KOPT-K1 (cell line): ENCODE data around the gene ZNF266.

ENCODE experiments used
- H3K27ac ChIP-seq: fragments of 200-600 bp; sonication (generic); 2 replicates; pipeline ENCODE4 v1.5.1; 2016; ENCODE audit warnings: antibody characterized with exemption, mild to moderate bottlenecking, low read depth, low read length; ENCODE audit not compliant: poor library complexity, severe bottlenecking
- H3K36me3 ChIP-seq: fragments of 200-600 bp; sonication (generic); 2 replicates; pipeline ENCODE4 v1.5.1; 2017; ENCODE audit warnings: antibody characterized with exemption, mild to moderate bottlenecking, low read length, moderate library complexity; ENCODE audit not compliant: insufficient read depth
- H3K9me3 ChIP-seq: fragments of 200-600 bp; sonication (generic); 2 replicates; pipeline ENCODE4 v1.5.1; 2017; ENCODE audit warnings: antibody characterized with exemption, low read length, mild to moderate bottlenecking; ENCODE audit not compliant: insufficient read depth, poor library complexity, severe bottlenecking

Gene ZNF266

DNA sequence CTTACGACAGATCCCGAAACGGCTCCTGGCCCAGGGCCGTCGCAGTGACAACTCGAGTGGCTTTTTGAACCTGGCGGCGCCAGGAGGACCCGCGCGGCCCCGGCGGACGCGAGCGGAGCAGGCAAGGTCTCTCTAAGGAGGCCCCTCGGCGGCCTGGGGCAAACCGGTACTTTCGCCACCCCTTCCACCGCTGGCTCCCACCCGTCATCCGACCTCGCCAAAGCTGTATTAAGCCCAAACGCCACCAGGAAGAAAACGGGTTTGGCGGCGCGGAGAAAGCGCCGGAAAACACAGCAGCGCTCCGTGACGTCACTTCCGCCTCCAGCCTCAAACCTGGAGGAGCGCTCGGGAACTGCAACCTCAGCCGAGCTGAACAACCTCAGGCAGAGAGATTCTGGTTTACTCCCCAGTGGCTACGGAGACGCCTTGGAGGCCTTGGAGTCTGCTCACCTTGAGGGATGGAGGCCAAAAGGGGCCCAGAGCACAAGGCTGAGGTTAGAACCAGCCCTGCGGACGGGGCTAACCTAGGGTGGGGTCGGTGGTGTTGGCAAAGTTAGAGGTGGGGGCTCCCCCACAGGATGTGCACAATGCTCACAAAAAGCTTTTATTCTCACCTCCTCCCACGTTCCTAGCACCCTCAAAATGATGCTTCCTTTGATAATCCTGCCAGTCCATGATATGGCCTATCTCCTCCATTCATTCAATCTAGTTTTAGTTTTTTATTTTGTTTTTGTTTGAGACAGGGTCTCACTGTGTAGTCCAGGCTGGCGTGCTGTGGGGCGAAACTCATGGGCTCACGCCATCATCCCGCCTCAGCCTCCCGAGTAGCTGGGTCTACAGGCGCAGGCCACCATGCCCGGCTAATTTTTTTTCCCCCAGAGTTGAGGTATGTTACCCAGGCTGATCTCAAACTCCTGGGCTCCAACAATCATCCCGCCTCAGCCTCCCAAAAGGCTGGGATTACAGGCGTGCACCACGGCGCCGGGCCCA, at the start of gene ZNF266:
Gene ZNF266 (minus strand): TSS at position 295 of the 990 bp plus-strand sequence. CDS start 15,484 bp downstream, outside the sequence.
- Histone ChIP-seq H3K9me3 (no peaks in the 10 kb centered on the region), H3K36me3 (peaks cover 33% of the 10 kb centered on the region), H3K27ac (peak within 1 kb of the TSS; percentile 75)

DNA sequence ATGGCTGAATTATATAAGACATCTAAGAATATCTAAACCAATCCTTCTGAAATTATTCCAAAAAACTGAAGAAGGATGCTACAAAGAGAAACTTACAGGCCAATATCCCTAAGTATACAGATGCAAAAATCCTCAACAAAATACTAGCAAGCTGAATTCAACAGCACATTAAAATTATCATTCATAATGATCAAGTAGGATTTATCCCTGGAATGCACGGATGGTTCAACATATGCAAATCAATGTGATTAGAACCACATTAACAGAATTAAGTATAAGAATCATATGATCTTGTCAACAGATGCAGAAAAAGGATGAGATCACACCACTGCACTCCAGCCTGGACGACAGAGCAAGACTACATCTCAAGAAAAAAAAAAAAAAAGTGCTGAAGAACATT, 49.8 kb upstream of the ZNF266 start:
- Histone ChIP-seq H3K36me3 (no peaks in the 10 kb centered on the region), H3K27ac (no peak overlapping the region), H3K9me3 (peaks cover 39% of the 10 kb centered on the region)

DNA sequence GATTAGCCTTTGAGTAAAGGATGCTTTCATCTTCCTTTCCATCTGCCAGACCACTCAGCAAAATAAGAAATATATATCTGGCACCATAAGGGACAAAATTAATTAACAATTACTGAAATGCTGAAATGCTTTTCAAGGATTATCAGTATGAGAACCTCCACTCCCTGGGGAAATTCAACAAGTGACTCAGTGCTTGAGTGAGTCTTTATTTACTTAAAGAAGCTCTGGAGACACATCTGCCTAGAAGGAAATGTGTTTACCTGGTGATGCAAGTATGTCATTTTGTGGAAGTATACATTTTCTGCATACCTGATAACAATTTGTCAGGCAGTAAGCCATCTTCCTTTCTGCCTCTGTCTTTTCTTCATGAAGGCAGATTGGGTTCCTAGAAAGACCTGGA, 39.6 kb upstream of the ZNF266 start:
- no peaks in the 10 kb centered on the region for H3K36me3 ChIP-seq
- H3K9me3 ChIP-seq: peaks cover 31% of the 10 kb centered on the region

DNA sequence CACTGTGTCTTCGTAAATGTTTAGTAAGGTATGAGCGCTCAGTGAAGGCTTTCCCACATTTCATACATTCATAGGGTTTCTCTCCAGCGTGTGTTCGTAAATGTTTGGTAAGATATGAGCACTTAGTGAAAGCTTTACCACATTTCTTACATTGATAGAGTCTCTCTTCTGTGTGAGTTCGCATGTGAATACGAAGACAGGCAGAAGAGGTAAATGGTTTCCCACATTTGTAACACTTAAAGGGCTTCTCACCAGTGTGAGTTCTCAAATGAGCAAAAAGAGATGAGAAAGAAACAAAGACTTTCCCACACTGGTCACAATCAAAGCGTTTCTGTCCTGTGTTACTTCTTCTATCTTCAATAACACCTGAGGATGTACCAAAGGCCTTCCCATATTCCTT, 31.8 kb upstream of the ZNF266 start:
- Histone ChIP-seq H3K9me3 (peaks cover 66% of the 10 kb centered on the region), H3K27ac (no peak overlapping the region), H3K36me3 (no peaks in the 10 kb centered on the region)

More for the DNA sequence above, 39.6 kb upstream of the ZNF266 start:
- H3K27ac ChIP-seq: no peak overlapping the region

DNA sequence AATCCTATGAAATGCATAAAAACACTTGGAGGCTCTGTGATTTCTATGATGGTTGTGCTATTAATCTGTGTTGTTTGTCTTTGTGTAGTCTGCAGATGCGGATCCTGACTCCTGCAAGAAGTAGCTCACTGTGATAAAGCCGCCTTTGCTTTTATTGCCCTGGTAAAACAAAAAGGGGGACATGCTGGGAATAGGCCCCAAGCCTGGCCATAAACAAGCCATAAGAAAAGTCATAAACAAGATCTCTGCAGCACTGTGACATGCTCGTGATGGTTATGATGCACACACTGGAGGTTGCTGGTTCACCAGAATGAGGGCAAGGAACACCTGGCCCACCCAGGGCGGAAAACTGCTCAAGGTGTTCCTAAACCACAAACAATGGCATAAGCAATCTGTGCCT, 26.6 kb upstream of the ZNF266 start:
- no peak overlapping the region for H3K27ac ChIP-seq
- H3K9me3 ChIP-seq: peaks cover 71% of the 10 kb centered on the region
- no peaks in the 10 kb centered on the region for H3K36me3 ChIP-seq

DNA sequence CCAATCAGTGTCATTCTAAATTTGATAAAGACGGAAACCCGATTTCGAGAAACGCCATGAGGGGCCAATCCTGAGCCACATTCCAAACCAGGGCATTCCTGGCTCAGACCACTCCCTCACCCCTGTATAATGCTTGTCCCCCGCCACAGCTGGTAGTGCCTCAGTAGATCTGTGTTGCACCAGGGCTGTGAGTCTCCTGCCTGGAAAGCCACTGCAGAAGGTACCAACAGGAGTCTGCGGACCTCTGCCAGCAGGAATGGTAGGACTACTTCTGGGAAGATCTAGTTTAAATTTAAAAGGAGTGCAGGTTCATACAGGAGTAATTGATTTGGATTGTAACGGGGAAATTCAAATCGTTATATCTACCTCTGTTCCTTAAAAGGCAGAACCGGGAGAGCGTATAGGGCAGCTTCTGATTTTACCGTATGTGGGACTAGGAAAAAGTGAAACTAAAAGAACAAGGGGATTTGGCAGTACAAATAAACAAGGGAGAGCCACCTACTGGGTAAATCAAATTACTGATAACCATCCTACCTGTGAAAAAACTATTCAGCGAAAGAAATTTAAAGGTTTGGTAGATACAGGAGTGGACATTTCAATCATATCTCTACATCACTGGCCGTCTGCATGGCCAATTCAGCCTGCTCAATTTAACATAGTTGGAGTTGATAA, 20.8 kb upstream of the ZNF266 start:
- Histone ChIP-seq H3K27ac (no peak overlapping the region), H3K9me3 (peaks cover 88% of the 10 kb centered on the region), H3K36me3 (no peaks in the 10 kb centered on the region)

DNA sequence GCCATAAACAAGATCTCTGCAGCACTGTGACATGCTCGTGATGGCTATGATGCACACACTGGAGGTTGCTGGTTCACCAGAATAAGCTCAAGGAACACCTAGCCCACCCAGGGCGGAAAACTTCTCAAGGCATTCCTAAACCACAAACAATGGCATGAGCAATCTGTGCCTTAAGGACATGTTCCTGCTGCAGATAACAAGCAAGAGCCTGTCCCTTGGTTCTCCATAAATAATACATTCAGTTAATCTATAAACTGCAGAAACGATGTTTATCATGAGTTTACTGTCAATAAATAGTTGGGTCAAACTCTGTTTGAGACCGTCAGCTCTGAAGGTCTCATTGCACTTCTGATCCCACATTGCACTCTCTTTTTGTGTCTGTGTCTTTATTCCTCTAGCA, 18.6 kb upstream of the ZNF266 start:
- no peak overlapping the region for H3K27ac ChIP-seq
- H3K36me3 ChIP-seq: no peaks in the 10 kb centered on the region
- peaks cover 88% of the 10 kb centered on the region for H3K9me3 ChIP-seq

DNA sequence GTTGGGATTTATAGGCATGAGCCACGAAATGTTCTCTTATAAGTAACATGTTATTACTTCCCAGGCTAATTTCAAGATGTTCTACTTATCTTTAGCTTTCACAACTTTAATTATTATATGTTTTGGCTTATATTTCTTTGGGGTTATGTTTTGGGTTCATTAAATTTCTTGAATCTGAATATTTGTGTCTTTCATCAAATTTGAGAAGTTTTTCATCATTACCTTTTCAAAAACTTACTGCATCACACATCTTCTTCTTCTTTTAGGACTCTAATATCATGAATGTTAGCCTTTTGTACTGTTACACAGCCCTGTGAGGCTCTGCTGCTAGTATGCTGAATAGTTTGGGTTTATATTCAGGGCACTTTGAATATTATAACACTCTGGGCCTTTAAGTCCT, 9.7 kb upstream of the ZNF266 start:
- Histone ChIP-seq H3K36me3 (no peaks in the 10 kb centered on the region), H3K27ac (no peak overlapping the region), H3K9me3 (peaks cover 84% of the 10 kb centered on the region)

DNA sequence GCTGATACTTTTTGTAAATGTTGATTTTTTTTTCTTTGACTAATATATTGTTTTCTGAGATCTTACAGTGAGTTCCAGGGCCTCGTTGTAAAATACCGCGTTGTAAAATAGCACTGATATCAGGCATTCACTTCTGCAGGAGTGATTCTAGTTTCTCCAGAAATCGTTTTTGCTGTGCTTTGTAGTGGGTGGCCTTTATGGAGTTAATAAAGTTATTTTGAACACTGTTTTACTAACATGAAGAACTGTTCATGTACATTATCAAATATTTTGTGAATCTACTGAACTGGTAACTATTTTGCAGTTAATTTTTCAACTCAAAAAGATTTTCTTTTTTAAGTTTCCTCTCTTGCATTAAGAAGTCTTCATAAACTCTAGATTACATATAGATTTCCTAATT, 985 bp upstream of the ZNF266 start:
- Histone ChIP-seq H3K27ac (peak overlapping the region; percentile 75), H3K36me3 (peaks cover 25% of the 10 kb centered on the region), H3K9me3 (peaks cover 1% of the 10 kb centered on the region)

DNA sequence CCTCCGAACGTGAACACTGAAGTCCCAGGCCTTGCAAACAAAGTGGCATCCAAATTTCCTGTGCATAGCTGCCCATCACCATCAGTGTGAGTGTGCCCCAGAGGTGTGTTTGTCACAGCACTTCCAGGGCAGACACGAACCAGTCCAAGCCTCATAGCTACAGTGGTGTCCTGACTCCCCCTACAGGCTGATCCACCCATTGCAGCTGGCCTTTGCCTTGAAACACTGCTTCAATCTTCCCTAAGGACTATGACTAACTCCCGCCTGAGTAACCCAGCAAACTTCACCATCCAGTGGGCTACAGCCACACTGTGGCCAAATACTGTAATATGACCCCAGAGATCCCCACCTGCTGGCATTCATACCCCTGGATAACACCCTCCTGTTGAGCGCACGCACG, 3.9 kb downstream of the ZNF266 start:
- Histone ChIP-seq H3K9me3 (no peaks in the 10 kb centered on the region), H3K27ac (no peak overlapping the region), H3K36me3 (peaks cover 71% of the 10 kb centered on the region)

DNA sequence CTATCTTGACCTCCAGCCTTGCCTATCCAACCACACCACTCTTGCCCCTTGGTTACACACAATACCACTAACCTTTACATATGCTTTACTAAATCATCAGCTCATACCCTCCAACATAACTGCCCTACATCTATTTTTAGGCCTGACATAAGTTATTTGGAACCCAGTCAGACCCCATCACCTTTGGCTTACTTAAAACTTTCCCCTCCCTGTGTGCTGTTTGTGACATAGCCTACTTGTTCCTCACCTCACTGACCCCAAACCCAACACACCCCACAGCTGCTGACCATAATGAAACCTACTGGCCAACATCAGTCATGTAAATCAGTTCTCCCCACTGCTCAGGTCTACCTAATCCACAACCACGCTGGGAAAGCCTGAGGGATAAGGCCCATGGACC, 4.9 kb downstream of the ZNF266 start:
- peaks cover 81% of the 10 kb centered on the region for H3K36me3 ChIP-seq

DNA sequence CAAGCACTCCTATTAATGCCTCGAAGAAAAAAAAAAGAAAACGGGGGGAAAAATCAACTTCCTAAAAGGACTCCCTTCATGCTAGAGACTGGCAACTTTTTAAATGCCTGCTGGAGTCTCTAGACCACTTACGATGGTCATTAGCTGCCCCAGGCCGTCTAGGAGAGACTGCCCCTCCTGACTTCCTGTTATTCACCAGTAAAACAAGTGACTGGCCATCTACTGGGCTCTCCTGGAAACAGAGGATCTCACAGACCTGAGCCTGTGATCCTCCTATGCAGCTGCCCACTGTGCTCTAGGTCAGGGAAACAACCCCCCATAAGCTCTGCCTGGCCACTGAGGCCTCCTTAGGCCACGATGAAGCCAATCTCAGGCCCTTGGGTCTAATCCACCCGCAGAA, 7.4 kb downstream of the ZNF266 start:
- no peak overlapping the region for H3K27ac ChIP-seq
- H3K9me3 ChIP-seq: peaks cover 24% of the 10 kb centered on the region
- H3K36me3 ChIP-seq: peaks cover 96% of the 10 kb centered on the region

More for the DNA sequence above, 4.9 kb downstream of the ZNF266 start:
- H3K27ac ChIP-seq: no peak overlapping the region
- H3K9me3 ChIP-seq: peaks cover 1% of the 10 kb centered on the region

DNA sequence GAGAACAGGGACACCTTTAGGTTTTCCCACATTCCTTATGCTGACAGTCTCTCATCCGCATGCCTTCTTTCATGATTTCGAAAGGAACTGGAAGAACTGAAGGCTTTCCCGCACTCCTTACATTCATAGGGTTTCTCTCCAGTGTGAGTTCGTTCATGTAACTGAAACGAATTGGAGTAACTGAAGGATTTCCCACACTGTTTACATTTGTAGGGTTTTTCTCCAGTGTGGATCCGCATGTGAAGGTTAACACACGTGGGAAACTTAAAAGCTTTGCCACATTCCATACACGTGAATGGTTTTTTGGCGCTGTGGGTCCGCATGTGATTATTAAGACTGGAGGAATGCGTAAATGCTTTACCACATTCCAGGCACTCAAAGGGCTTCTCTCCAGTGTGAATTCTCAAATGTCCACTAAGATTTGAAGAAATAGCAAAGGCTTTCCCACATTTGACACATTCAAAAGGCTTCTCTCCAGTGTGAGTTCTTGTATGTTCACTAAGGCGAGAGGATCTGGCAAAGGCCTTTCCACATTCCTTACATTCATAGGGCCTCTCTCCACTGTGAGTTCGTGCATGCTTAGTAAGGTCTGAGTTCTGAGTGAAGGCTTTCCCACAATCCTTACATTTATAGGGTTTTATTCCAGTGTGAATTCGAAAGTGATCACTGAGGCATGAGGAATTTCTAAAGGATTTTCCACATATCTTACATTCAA, 22.0 kb downstream of the ZNF266 start:
- H3K36me3 ChIP-seq: peaks cover 71% of the 10 kb centered on the region
- peaks cover 94% of the 10 kb centered on the region for H3K9me3 ChIP-seq
- no peak overlapping the region for H3K27ac ChIP-seq

DNA sequence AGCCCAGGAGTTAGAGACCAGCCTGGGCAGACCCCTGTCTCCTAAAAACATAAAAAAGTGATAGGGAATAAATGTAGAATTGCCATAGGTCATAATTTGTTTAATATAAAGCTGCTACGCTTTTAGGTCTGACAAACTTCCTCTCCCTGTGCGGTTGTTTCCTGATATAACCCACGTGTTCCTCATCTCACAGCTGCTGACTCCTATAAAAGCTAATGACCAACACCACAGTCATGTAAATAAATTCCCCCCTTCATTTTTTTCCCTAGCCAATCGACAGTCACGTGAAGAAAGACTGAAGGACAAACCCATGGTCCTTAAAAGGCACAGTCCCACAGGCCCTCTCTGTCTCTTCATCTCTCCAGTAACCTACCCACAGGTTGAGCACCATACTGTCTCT, 27.5 kb downstream of the ZNF266 start:
- peaks cover 15% of the 10 kb centered on the region for H3K36me3 ChIP-seq
- peaks cover 45% of the 10 kb centered on the region for H3K9me3 ChIP-seq
- no peak overlapping the region for H3K27ac ChIP-seq

DNA sequence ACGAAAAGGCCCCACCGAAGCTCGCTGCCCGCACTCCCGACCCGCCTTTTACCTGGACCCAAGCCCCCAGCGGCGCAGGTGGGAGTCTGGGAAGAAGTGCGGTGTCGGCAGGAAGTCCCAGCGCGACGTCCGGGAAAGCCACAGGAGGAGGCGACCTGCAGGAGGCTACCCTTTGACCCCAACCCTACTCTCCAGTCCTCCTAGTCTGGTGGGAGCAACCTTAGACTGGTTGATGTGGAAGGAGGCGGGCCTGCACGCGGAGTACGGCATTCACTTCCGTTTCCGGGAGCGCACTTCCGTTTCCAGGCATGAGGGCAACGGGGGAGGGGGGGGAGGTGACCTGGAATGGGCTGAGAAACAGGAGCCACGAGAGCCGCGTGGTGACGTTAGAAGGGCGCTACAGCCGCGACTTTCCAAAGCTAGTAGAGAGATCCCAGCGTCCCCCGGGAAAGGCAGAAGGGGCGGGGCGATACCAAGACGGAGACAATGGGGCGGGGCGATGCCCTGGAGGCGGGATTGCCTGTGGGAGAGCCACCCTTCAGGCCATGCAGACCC, 28.5 kb downstream of the ZNF266 start:
- H3K9me3 ChIP-seq: peaks cover 36% of the 10 kb centered on the region
- peaks cover 6% of the 10 kb centered on the region for H3K36me3 ChIP-seq
- no peak overlapping the region for H3K27ac ChIP-seq
